MM.1S (cell line): ENCODE measurements around the gene CABP7.

Experiments
- DNase-seq: peaks from one replicate; pipeline ENCODE4 v3.0.0-alpha.2; 2015
- H2AFZ ChIP-seq: fragments of 300-600 bp; sonication (generic); 2 replicates; pipeline ENCODE4 v1.6.0; 2016; ENCODE audit warnings: antibody characterized with exemption, low read length
- H3F3A ChIP-seq: fragments of 300-600 bp; sonication (generic); 2 replicates; pipeline ENCODE4 v1.6.1; 2016; ENCODE audit warnings: mild to moderate bottlenecking, antibody characterized with exemption, low read length, moderate library complexity, mixed read lengths; ENCODE audit not compliant: insufficient read depth
- H3K27ac ChIP-seq: fragments of 300-600 bp; sonication (generic); 2 replicates; pipeline ENCODE4 v1.5.1; 2016; ENCODE audit warnings: mild to moderate bottlenecking, low read length
- H3K27me3 ChIP-seq: fragments of 300-600 bp; sonication (generic); replicated peaks from 2 replicates; pipeline ENCODE4 v1.6.0; 2016; ENCODE audit warnings: low read length; ENCODE audit not compliant: insufficient read depth
- H3K36me3 ChIP-seq: fragments of 300-600 bp; sonication (generic); replicated peaks from 2 replicates; pipeline ENCODE4 v1.6.1; 2016; ENCODE audit warnings: mild to moderate bottlenecking, low read length, mixed read lengths; ENCODE audit not compliant: insufficient read depth
- H3K4me1 ChIP-seq: fragments of 300-600 bp; sonication (generic); 2 replicates; pipeline ENCODE4 v1.6.1; 2016; ENCODE audit warnings: low read length, mixed read lengths
- H3K4me2 ChIP-seq: fragments of 300-600 bp; sonication (generic); 2 replicates; pipeline ENCODE4 v1.6.0; 2016; ENCODE audit warnings: low read depth, low read length
- H3K4me3 ChIP-seq: fragments of 300-600 bp; sonication (generic); 2 replicates; pipeline ENCODE4 v1.5.1; 2016; ENCODE audit warnings: low read length, mixed read lengths
- H3K79me2 ChIP-seq: fragments of 300-600 bp; sonication (generic); 2 replicates; pipeline ENCODE4 v1.6.1; 2016; ENCODE audit warnings: mixed run types, low read length, mixed read lengths
- H3K9ac ChIP-seq: fragments of 300-600 bp; sonication (generic); 2 replicates; pipeline ENCODE4 v1.6.1; 2016; ENCODE audit warnings: low read length, mixed read lengths
- H3K9me2 ChIP-seq: fragments of 300-600 bp; sonication (generic); replicated peaks from 2 replicates; pipeline ENCODE4 v1.6.1; 2016; ENCODE audit warnings: mild to moderate bottlenecking, low read length, mixed read lengths; ENCODE audit not compliant: insufficient read depth
- H3K9me3 ChIP-seq: fragments of 300-600 bp; sonication (generic); replicated peaks from 2 replicates; pipeline ENCODE4 v1.6.1; 2016; ENCODE audit warnings: mild to moderate bottlenecking, low read length, mixed read lengths; ENCODE audit not compliant: insufficient read depth
- H4K20me1 ChIP-seq: fragments of 300-600 bp; sonication (generic); 2 replicates; pipeline ENCODE4 v1.6.1; 2016; ENCODE audit warnings: mild to moderate bottlenecking, low read length, moderate library complexity, mixed read lengths; ENCODE audit not compliant: insufficient read depth
- CTCF ChIP-seq: fragments of 300-600 bp; sonication (generic); IDR thresholded peaks from 2 replicates; pipeline ENCODE4 v1.5.1; 2016; ENCODE audit warnings: antibody characterized with exemption, low read length, mixed read lengths
- EZH2 ChIP-seq: fragments of 300-600 bp; sonication (generic); optimal IDR thresholded peaks from 2 replicates; pipeline ENCODE3; 2017; ENCODE audit warnings: low read depth, mild to moderate bottlenecking, antibody characterized with exemption, low read length, mixed read lengths
- EZH2phosphoT487 ChIP-seq: fragments of 300-600 bp; sonication (generic); IDR thresholded peaks from 2 replicates; pipeline ENCODE4 v1.6.1; 2018; ENCODE audit warnings: antibody characterized with exemption, low read length

Gene CABP7

GRCh38 chr22:29719899-29720645, at the start of gene CABP7:
TSS of gene CABP7 (plus strand) at chr22:29720003. CDS start at chr22:29720425, 422 bp downstream.
- Histone ChIP-seq H3K27ac (no peak within 1 kb of the TSS), H4K20me1 (no peaks in the 10 kb centered on the region), H3K36me3 (no peaks in the 10 kb centered on the region), H3F3A (no peaks in the 10 kb centered on the region), H3K9me3 (no peaks in the 10 kb centered on the region), H3K4me3 (no peak within 1 kb of the TSS), H2AFZ (no peak within 1 kb of the TSS), H3K4me1 (no peaks in the 10 kb centered on the region), H3K27me3 (peaks cover 85% of the 10 kb centered on the region), H3K9me2 (no peaks in the 10 kb centered on the region), H3K9ac (no peak within 1 kb of the TSS), H3K4me2 (no peak within 1 kb of the TSS), H3K79me2 (no peaks in the 10 kb centered on the region)
- DNase-seq: no peak
- no peak for TF ChIP-seq CTCF
- no peak for TF ChIP-seq EZH2
- TF ChIP-seq EZH2phosphoT487: no peak

- no peak overlapping the region for H3K9ac ChIP-seq
- no peak overlapping the region for H3K27ac ChIP-seq
- no peak overlapping the region for H3K4me3 ChIP-seq
- no peaks in the 10 kb centered on the region for H3K79me2 ChIP-seq
- H3K4me1 ChIP-seq: no peaks in the 10 kb centered on the region
- H3K4me2 ChIP-seq: no peak overlapping the region
- no peak overlapping the region for H2AFZ ChIP-seq
- peaks cover 5% of the 10 kb centered on the region; the same call in 1 of the 2 replicates for H3K36me3 ChIP-seq
- no peaks in the 10 kb centered on the region for H3F3A ChIP-seq
- no peaks in the 10 kb centered on the region for H4K20me1 ChIP-seq
- no peak for DNase-seq
- no peaks in the 10 kb centered on the region for H3K9me3 ChIP-seq
- no peaks in the 10 kb centered on the region for H3K9me2 ChIP-seq
- TF ChIP-seq EZH2phosphoT487 (no peak), EZH2 (no peak), CTCF (no peak)
- H3K27me3 ChIP-seq: no peaks in the 10 kb centered on the region
These were observed 49.2 kb upstream of the CABP7 start for GRCh38 chr22:29670626-29671025.

GRCh38 chr22:29673361-29674066, 46.3 kb upstream of the CABP7 start:
- no peaks in the 10 kb centered on the region for H3K9me2 ChIP-seq
- H3F3A ChIP-seq: no peaks in the 10 kb centered on the region
- no peaks in the 10 kb centered on the region for H3K9me3 ChIP-seq
- H3K9ac ChIP-seq: no peak overlapping the region
- H4K20me1 ChIP-seq: no peaks in the 10 kb centered on the region
- H3K4me1 ChIP-seq: no peaks in the 10 kb centered on the region
- H3K79me2 ChIP-seq: no peaks in the 10 kb centered on the region
- no peak overlapping the region for H2AFZ ChIP-seq
- H3K4me3 ChIP-seq: no peak overlapping the region
- H3K27ac ChIP-seq: no peak overlapping the region
- H3K27me3 ChIP-seq: no peaks in the 10 kb centered on the region
- DNase-seq: no peak
- TF ChIP-seq CTCF (no peak), EZH2phosphoT487 (no peak), EZH2 (no peak)
- H3K4me2 ChIP-seq: no peak overlapping the region
- peaks cover 5% of the 10 kb centered on the region; the same call in 1 of the 2 replicates for H3K36me3 ChIP-seq
